ENCODE data around the gene DST. TPM values are rescaled to one million over a fixed set of nuclear protein-coding genes. Genes with fewer than 3 reads are reported as not detected.

DST gene
- total RNA-seq, 2 donors from 2014 or later, result 101 to 113 TPM

- Mint-ChIP-seq H3K4me1 (peaks cover 6% of the 10 kb centered on the region), H3K9me3 (peaks cover 8% of the 10 kb centered on the region), H3K36me3 (ENCODE audit: low read depth) (no peaks in the 10 kb centered on the region), H3K4me3 (no peak overlapping the region), H3K27ac (no peak overlapping the region), H3K27me3 (ENCODE audit: insufficient read depth) (peaks cover under 1% of the 10 kb centered on the region)
- Histone ChIP-seq H3K4me1 (ENCODE audit: control insufficient read depth, insufficient read depth, low read length) (no peaks in the 10 kb centered on the region), H3K27me3 (ENCODE audit: control insufficient read depth, insufficient read depth, low read length, poor library complexity, severe bottlenecking) (peaks cover 13% of the 10 kb centered on the region), H3K27ac (ENCODE audit: low read depth, low read length) (no peak overlapping the region), H3K9me3 (ENCODE audit: control insufficient read depth, low read length) (peaks cover 7% of the 10 kb centered on the region), H3K36me3 (ENCODE audit: control insufficient read depth, insufficient read depth, low read length) (no peaks in the 10 kb centered on the region), H3K9ac (ENCODE audit: extremely low read depth, low read length, poor library complexity, severe bottlenecking) (no peak overlapping the region), H3K4me3 (ENCODE audit: low read length) (no peak overlapping the region)
- no peak for DNase-seq
- WGBS, 2 experiments (ENCODE audit: insufficient coverage in 1 of 2, insufficient read length in 1 of 2), result 91 to 100% methylated on average over 1 to 2 of the region's 2 CpGs
- TF ChIP-seq, protein P1, sequence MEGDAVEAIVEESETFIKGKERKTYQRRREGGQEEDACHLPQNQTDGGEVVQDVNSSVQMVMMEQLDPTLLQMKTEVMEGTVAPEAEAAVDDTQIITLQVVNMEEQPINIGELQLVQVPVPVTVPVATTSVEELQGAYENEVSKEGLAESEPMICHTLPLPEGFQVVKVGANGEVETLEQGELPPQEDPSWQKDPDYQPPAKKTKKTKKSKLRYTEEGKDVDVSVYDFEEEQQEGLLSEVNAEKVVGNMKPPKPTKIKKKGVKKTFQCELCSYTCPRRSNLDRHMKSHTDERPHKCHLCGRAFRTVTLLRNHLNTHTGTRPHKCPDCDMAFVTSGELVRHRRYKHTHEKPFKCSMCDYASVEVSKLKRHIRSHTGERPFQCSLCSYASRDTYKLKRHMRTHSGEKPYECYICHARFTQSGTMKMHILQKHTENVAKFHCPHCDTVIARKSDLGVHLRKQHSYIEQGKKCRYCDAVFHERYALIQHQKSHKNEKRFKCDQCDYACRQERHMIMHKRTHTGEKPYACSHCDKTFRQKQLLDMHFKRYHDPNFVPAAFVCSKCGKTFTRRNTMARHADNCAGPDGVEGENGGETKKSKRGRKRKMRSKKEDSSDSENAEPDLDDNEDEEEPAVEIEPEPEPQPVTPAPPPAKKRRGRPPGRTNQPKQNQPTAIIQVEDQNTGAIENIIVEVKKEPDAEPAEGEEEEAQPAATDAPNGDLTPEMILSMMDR (conservative IDR thresholded peaks at IDR 0.05), result no peak
These were observed 197.8 kb downstream of the DST start for GRCh38 chr6:56444855-56445254.

- H3K27me3 ChIP-seq (ENCODE audit: control insufficient read depth, insufficient read depth, low read length, poor library complexity, severe bottlenecking), result peaks cover 38% of the 10 kb centered on the region
- no peak overlapping the region for H3K4me3 ChIP-seq (ENCODE audit: low read length)
- WGBS, 2 experiments (ENCODE audit: insufficient coverage in 1 of 2, insufficient read length in 1 of 2), result 86 to 91% methylated on average over 2 to 4 of the region's 4 CpGs
- H3K27ac ChIP-seq (ENCODE audit: low read depth, low read length), result no peak overlapping the region
- no peak overlapping the region for H3K27ac Mint-ChIP-seq
- no peaks in the 10 kb centered on the region for H3K36me3 Mint-ChIP-seq (ENCODE audit: low read depth)
- no peaks in the 10 kb centered on the region for H3K4me1 ChIP-seq (ENCODE audit: control insufficient read depth, insufficient read depth, low read length)
- TF ChIP-seq, protein P1 (conservative IDR thresholded peaks at IDR 0.05), result no peak
- H3K36me3 ChIP-seq (ENCODE audit: control insufficient read depth, insufficient read depth, low read length), result no peaks in the 10 kb centered on the region
- no peak for DNase-seq
- no peak overlapping the region for H3K4me3 Mint-ChIP-seq
- H3K9me3 ChIP-seq (ENCODE audit: control insufficient read depth, low read length), result peaks cover 15% of the 10 kb centered on the region
- peaks cover 6% of the 10 kb centered on the region for H3K4me1 Mint-ChIP-seq
- peaks cover 16% of the 10 kb centered on the region for H3K9me3 Mint-ChIP-seq
- H3K27me3 Mint-ChIP-seq (ENCODE audit: insufficient read depth), result peaks cover 20% of the 10 kb centered on the region
- H3K9ac ChIP-seq (ENCODE audit: extremely low read depth, low read length, poor library complexity, severe bottlenecking), result no peak overlapping the region
These were observed 202.1 kb downstream of the DST start for GRCh38 chr6:56440551-56440981.

GRCh38 chr6:56437171-56437900, 205.4 kb downstream of the DST start:
- Mint-ChIP-seq H3K36me3 (ENCODE audit: low read depth) (no peaks in the 10 kb centered on the region), H3K27ac (no peak overlapping the region), H3K9me3 (peaks cover 25% of the 10 kb centered on the region), H3K27me3 (ENCODE audit: insufficient read depth) (peaks cover 20% of the 10 kb centered on the region), H3K4me3 (no peak overlapping the region), H3K4me1 (peaks cover 6% of the 10 kb centered on the region)
- Histone ChIP-seq H3K4me1 (ENCODE audit: control insufficient read depth, insufficient read depth, low read length) (no peaks in the 10 kb centered on the region), H3K9ac (ENCODE audit: extremely low read depth, low read length, poor library complexity, severe bottlenecking) (no peak overlapping the region), H3K27me3 (ENCODE audit: control insufficient read depth, insufficient read depth, low read length, poor library complexity, severe bottlenecking) (peaks cover 25% of the 10 kb centered on the region), H3K27ac (ENCODE audit: low read depth, low read length) (no peak overlapping the region), H3K9me3 (ENCODE audit: control insufficient read depth, low read length) (peaks cover 15% of the 10 kb centered on the region), H3K36me3 (ENCODE audit: control insufficient read depth, insufficient read depth, low read length) (no peaks in the 10 kb centered on the region), H3K4me3 (ENCODE audit: low read length) (no peak overlapping the region)
- TF ChIP-seq, protein P1 (conservative IDR thresholded peaks at IDR 0.05), result no peak
- WGBS, 2 experiments (ENCODE audit: insufficient coverage in 1 of 2, insufficient read length in 1 of 2), result 83 to 94% methylated on average over 1 to 5 of the region's 5 CpGs
- DNase-seq, result no peak

All from endodermal cell (in vitro differentiated cells).